HepG2 (cell line): ENCODE measurements around the gene RELL1. TPM values are rescaled to one million over a fixed set of nuclear protein-coding genes. Genes with fewer than 3 reads are reported as not detected.

Source experiments
- FOXK1 ChIP-seq: sonication (generic); formaldehyde crosslinking; IDR thresholded peaks from 2 replicates; pipeline ENCODE4 v1.4.0; 2020; ENCODE audit warnings: low read depth, missing genetic modification reagents, borderline replicate concordance
- HMGXB3 ChIP-seq: sonication (generic); formaldehyde crosslinking; IDR thresholded peaks from 2 replicates; pipeline ENCODE4 v1.4.0; 2020; ENCODE audit warnings: missing genetic modification reagents, borderline replicate concordance
- HOXA3 ChIP-seq: sonication (generic); formaldehyde crosslinking; IDR thresholded peaks from 2 replicates; pipeline ENCODE4 v1.5.0; 2020; ENCODE audit warnings: missing genetic modification reagents
- KDM3A ChIP-seq: IDR thresholded peaks from 2 replicates; pipeline ENCODE4 v1.6.1; 2018; ENCODE audit warnings: low read depth, missing compliant biosample characterization
- KDM5B ChIP-seq: sonication (generic); formaldehyde crosslinking; IDR thresholded peaks from 2 replicates; pipeline ENCODE4 v1.4.0; 2020; ENCODE audit warnings: missing genetic modification reagents, mild to moderate bottlenecking, borderline replicate concordance
- MAFK ChIP-seq, 2 experiments: IDR thresholded peaks in 1 of 2; conservative IDR thresholded peaks in 1 of 2; 2 replicates each; pipeline ENCODE4 v1.6.1; 2011; ENCODE audit warnings: improper control_type of control experiment in 2 of 2, low read length in 2 of 2
- MATR3 ChIP-seq: sonication (generic); formaldehyde crosslinking; IDR thresholded peaks from 2 replicates; pipeline ENCODE4 v1.4.0; 2020; ENCODE audit warnings: missing genetic modification reagents
- MIXL1 ChIP-seq: IDR thresholded peaks from 2 replicates; pipeline ENCODE4 v1.6.1; 2016
- PHF8 ChIP-seq: sonication (generic); formaldehyde crosslinking; IDR thresholded peaks from 2 replicates; pipeline ENCODE4 v1.5.0; 2020; ENCODE audit warnings: missing genetic modification reagents
- SALL1 ChIP-seq: sonication (generic); formaldehyde crosslinking; IDR thresholded peaks from 2 replicates; pipeline ENCODE4 v1.8.0; 2022; ENCODE audit warnings: mild to moderate bottlenecking, missing genetic modification reagents
- SOX6 ChIP-seq, 2 experiments: fragments of 450-650 bp in 1 of 2; sonication (generic) in 1 of 2; formaldehyde crosslinking in 1 of 2; IDR thresholded peaks; 2 replicates each; pipeline versions ENCODE4 v1.4.0 to v1.6.1; 2017 to 2020; ENCODE audit warnings: antibody characterized with exemption in 1 of 2, mild to moderate bottlenecking in 1 of 2, missing genetic modification reagents in 1 of 2
- SP2 ChIP-seq: sonication (generic); formaldehyde crosslinking; IDR thresholded peaks from 2 replicates; pipeline ENCODE4 v1.5.1; 2020; ENCODE audit warnings: mild to moderate bottlenecking, missing genetic modification reagents
- SRSF9 ChIP-seq: fragments of 200-400 bp; formaldehyde crosslinking; IDR thresholded peaks from 2 replicates; pipeline ENCODE4 v1.6.1; 2018; ENCODE audit warnings: borderline replicate concordance, mild to moderate bottlenecking, low read depth, low read length; ENCODE audit not compliant: insufficient read depth, poor library complexity, severe bottlenecking
- ZFP37 ChIP-seq: sonication (generic); formaldehyde crosslinking; IDR thresholded peaks from 2 replicates; pipeline ENCODE4 v1.4.0; 2020; ENCODE audit warnings: missing genetic modification reagents, borderline replicate concordance
- polyA plus RNA-seq, 8 experiments: library from polyadenylated mRNA; depleted of rRNA in 3 of 8; stranded (reverse) in 7 of 8; unstranded in 1 of 8; fragments of >200 nt; fragmentation: Illumina TruSeq in 4 of 8; extraction: Trizol in 4 of 8; gene quantifications; 2 replicates each; pipeline versions ENCODE4 v1.2.1 to v1.2.3, GENCODE V29; 2011 to 2016; ENCODE audit warnings: low read depth in 4 of 8, missing spikeins in 1 of 8, mixed read lengths in 1 of 8; ENCODE audit not compliant: insufficient read depth in 1 of 8
- total RNA-seq, 5 experiments: library from RNA; depleted of rRNA; stranded (reverse); fragments of >200 nt; fragmentation: Illumina TruSeq; extraction: Trizol; gene quantifications; 2 replicates each; pipeline ENCODE4 v1.2.3, GENCODE V29; 2016; ENCODE audit warnings: low read depth in 1 of 5
- TF ChIP-seq, protein P1 (sequence below): sonication (generic); formaldehyde crosslinking; IDR thresholded peaks from 2 replicates; pipeline ENCODE4 v1.4.0; 2020; ENCODE audit warnings: mild to moderate bottlenecking, missing genetic modification reagents, borderline replicate concordance
- TF ChIP-seq, protein P2 (sequence below): IDR thresholded peaks from 2 replicates; pipeline ENCODE4 v1.6.1; 2018; ENCODE audit warnings: missing genetic modification reagents, mild to moderate bottlenecking, missing compliant biosample characterization
- TF ChIP-seq, protein P3 (sequence below): sonication (generic); formaldehyde crosslinking; IDR thresholded peaks from 2 replicates; pipeline ENCODE4 v1.8.0; 2022; ENCODE audit warnings: missing genetic modification reagents, low read depth, mild to moderate bottlenecking, borderline replicate concordance
- TF ChIP-seq, protein P4 (sequence below): IDR thresholded peaks from 2 replicates; pipeline ENCODE4 v1.6.1; 2016; ENCODE audit warnings: control low read depth

RELL1 gene
- total and polyA plus RNA-seq, 2 of the 13 experiments (the other 11 are each of a cell fraction or from before 2014, with no cell fraction given): 8.4 to 58.4 TPM

- TF ChIP-seq, protein P1, sequence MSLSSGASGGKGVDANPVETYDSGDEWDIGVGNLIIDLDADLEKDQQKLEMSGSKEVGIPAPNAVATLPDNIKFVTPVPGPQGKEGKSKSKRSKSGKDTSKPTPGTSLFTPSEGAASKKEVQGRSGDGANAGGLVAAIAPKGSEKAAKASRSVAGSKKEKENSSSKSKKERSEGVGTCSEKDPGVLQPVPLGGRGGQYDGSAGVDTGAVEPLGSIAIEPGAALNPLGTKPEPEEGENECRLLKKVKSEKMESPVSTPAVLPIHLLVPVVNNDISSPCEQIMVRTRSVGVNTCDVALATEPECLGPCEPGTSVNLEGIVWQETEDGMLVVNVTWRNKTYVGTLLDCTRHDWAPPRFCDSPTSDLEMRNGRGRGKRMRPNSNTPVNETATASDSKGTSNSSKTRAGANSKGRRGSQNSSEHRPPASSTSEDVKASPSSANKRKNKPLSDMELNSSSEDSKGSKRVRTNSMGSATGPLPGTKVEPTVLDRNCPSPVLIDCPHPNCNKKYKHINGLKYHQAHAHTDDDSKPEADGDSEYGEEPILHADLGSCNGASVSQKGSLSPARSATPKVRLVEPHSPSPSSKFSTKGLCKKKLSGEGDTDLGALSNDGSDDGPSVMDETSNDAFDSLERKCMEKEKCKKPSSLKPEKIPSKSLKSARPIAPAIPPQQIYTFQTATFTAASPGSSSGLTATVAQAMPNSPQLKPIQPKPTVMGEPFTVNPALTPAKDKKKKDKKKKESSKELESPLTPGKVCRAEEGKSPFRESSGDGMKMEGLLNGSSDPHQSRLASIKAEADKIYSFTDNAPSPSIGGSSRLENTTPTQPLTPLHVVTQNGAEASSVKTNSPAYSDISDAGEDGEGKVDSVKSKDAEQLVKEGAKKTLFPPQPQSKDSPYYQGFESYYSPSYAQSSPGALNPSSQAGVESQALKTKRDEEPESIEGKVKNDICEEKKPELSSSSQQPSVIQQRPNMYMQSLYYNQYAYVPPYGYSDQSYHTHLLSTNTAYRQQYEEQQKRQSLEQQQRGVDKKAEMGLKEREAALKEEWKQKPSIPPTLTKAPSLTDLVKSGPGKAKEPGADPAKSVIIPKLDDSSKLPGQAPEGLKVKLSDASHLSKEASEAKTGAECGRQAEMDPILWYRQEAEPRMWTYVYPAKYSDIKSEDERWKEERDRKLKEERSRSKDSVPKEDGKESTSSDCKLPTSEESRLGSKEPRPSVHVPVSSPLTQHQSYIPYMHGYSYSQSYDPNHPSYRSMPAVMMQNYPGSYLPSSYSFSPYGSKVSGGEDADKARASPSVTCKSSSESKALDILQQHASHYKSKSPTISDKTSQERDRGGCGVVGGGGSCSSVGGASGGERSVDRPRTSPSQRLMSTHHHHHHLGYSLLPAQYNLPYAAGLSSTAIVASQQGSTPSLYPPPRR (CRISPR knock-in tag): no peak
- TF ChIP-seq SRSF9 (no peak), KDM3A (CRISPR knock-in tag) (0 out of 2 replicates have a peak, but pooled peaks have one; percentile 37), PHF8 (CRISPR knock-in tag) (no peak), HMGXB3 (CRISPR knock-in tag) (no peak), ZFP37 (no peak), FOXK1 (CRISPR knock-in tag) (no peak), KDM5B (CRISPR knock-in tag) (no peak), MATR3 (CRISPR knock-in tag) (no peak), MAFK (conservative IDR thresholded peaks at IDR 0.05 in 1 of 2, IDR thresholded peaks at IDR 0.05 in 1 of 2; ENCODE audit: low read length in 2 of 2) (no peak), SP2 (no peak), HOXA3 (CRISPR knock-in tag) (0 out of 2 replicates have a peak, but pooled peaks have one; percentile 25), SOX6 (IDR thresholded peaks at IDR 0.05) (no peak), SOX6 (CRISPR knock-in tag; IDR thresholded peaks at IDR 0.05) (peak; percentile 44; the same call in 1 of the 2 replicates), MIXL1 (CRISPR knock-in tag) (0 out of 2 replicates have a peak, but pooled peaks have one; percentile 35), SALL1 (CRISPR knock-in tag) (peak; percentile 62; the same call in 1 of the 2 replicates)
- TF ChIP-seq, protein P2, sequence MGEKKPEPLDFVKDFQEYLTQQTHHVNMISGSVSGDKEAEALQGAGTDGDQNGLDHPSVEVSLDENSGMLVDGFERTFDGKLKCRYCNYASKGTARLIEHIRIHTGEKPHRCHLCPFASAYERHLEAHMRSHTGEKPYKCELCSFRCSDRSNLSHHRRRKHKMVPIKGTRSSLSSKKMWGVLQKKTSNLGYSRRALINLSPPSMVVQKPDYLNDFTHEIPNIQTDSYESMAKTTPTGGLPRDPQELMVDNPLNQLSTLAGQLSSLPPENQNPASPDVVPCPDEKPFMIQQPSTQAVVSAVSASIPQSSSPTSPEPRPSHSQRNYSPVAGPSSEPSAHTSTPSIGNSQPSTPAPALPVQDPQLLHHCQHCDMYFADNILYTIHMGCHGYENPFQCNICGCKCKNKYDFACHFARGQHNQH (CRISPR knock-in tag): 0 out of 2 replicates have a peak, but pooled peaks have one; percentile 51
- TF ChIP-seq, protein P3, sequence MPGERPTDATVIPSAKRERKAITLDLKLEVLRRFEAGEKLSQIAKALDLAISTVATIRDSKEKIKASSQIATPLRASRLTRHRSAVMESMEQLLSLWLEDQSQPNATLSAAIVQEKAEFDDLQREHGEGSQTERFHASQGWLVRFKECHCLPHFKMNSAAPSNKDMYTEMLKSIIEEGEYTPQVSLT (CRISPR knock-in tag): no peak
- TF ChIP-seq, protein P4, sequence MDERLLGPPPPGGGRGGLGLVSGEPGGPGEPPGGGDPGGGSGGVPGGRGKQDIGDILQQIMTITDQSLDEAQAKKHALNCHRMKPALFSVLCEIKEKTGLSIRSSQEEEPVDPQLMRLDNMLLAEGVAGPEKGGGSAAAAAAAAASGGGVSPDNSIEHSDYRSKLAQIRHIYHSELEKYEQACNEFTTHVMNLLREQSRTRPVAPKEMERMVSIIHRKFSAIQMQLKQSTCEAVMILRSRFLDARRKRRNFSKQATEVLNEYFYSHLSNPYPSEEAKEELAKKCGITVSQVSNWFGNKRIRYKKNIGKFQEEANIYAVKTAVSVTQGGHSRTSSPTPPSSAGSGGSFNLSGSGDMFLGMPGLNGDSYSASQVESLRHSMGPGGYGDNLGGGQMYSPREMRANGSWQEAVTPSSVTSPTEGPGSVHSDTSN (CRISPR knock-in tag): no peak
Observed at GRCh38 chr4:37603070-37603468, 83.1 kb downstream of the RELL1 start (continued).
